Ishikawa (cell line): ENCODE measurements around the gene TPRA1.

Experiments
- EGR1 ChIP-seq: IDR thresholded peaks from 2 replicates; pipeline ENCODE4 v1.6.1; 2012
- RAD21 ChIP-seq: IDR thresholded peaks from 2 replicates; pipeline ENCODE4 v1.6.1; 2012; ENCODE audit warnings: low read depth
- REST ChIP-seq: IDR thresholded peaks from 2 replicates; pipeline ENCODE4 v1.6.1; 2012; ENCODE audit warnings: low read depth, mild to moderate bottlenecking
- YY1 ChIP-seq: IDR thresholded peaks from 2 replicates; pipeline ENCODE4 v1.6.1; 2012; ENCODE audit warnings: low read depth

DNA sequence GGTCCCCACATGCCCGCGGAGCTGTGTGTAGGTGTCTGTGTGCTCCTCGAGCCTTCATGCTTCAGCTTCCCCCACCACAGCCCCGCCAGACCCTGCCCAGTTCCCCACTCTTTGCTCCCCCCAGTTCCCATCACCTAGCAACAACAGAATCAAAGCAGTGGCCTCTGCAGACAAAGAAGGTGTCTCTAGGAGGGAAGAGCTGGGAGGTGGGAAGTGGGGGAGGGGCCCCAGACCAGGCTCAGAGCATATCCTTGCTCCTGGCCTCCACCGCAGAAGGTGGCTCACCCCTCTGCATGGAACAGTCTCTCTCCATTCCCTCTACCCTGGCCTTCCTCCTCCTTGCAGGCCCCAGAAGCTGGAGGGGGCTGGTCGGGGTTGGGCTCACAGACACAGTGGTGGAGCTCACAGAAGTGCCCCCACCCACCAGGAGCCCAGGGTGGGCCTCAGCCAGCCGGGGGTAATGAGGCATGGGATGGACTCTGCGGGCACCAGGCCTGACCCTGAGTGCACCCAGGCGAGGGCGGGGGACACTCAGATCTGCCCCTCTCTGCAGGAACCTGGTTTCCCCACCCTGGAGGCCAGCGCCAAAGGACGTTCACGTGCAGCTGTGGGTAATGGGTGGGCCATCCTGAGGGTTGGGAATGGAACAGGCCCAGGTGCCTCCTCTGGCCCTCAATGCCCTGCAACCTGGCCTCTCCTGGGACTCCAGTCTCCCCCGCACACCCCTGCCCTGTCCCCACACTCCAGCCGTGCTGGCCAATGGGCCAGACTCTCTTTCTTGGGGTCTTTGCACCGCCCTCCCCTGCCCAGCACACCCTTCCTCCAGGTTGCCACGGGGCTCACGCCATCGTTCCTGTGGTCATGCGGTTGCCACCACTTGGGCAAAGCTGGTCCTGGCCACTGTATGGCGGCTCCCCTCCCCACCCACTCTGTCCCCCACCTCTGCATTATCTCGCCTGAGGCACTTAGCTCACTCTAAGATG lies 53.4 kb downstream of the TPRA1 start:
- TF ChIP-seq EGR1: no peak
- TF ChIP-seq REST: no peak
- TF ChIP-seq YY1: no peak
- no peak for TF ChIP-seq RAD21
